Measurements from ENCODE around the gene CAPZA1. TPM values are rescaled to one million over a fixed set of nuclear protein-coding genes. Genes with fewer than 3 reads are reported as not detected.

The CAPZA1 gene
- 159 and 180 TPM in 2 replicates for total RNA-seq

DNA sequence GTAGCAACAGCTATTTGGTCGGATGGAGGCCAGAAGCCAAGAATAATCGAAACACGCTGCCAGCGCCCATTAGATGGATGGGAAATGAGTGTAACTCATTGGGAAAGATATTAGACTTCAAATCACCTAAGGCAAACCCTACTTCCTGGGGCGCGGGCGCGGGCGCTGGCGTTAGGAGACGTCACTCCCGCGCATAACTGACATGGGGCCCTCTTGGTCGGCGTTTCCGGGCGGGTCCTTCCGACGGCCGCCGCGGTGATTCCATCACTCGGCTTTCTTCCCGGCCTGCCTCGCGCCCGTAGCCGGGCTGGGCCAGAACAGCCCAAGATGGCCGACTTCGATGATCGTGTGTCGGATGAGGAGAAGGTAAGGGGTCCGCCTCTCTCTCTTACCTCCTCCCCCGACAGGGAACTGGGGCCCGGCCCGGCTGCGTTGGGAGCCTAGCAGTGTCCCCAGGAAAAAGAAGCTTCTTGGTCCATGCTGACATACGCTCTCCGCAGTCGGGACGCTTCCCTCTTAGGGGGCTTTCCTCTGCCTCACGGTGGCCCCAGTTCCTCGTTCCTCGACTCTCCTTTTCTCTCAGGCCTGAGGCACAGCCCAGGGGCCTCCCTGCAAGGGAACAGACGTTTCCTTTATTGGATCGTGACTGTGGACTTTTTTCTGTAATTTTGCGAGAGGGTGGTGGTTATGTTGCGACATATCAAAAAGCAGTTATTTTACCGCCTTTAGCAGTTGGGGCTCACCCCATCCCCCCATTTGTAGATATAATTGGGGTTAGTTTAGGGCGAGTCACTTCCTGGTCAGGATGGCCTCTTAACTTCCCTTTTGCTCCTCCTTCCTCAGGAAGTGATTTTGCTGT is at the start of gene CAPZA1:
TSS of gene CAPZA1 (plus strand) at position 315 of the 859 bp plus-strand sequence. CDS start at position 328, 13 bp downstream.
- H4K20me1 ChIP-seq (ENCODE audit: insufficient read depth, low read length) = peaks cover 13% of the 10 kb centered on the region
- peak within 1 kb of the TSS; percentile 98 for H3K27ac ChIP-seq (ENCODE audit: low read depth, low read length)
- TF ChIP-seq, protein P1, sequence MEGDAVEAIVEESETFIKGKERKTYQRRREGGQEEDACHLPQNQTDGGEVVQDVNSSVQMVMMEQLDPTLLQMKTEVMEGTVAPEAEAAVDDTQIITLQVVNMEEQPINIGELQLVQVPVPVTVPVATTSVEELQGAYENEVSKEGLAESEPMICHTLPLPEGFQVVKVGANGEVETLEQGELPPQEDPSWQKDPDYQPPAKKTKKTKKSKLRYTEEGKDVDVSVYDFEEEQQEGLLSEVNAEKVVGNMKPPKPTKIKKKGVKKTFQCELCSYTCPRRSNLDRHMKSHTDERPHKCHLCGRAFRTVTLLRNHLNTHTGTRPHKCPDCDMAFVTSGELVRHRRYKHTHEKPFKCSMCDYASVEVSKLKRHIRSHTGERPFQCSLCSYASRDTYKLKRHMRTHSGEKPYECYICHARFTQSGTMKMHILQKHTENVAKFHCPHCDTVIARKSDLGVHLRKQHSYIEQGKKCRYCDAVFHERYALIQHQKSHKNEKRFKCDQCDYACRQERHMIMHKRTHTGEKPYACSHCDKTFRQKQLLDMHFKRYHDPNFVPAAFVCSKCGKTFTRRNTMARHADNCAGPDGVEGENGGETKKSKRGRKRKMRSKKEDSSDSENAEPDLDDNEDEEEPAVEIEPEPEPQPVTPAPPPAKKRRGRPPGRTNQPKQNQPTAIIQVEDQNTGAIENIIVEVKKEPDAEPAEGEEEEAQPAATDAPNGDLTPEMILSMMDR (IDR thresholded peaks at IDR 0.05; ENCODE audit: extremely low read depth, low read depth, low read length) = no peak
- peak within 1 kb of the TSS; percentile 95 for H2AFZ ChIP-seq (ENCODE audit: low read length)
- peak within 1 kb of the TSS; percentile 94 for H3K4me2 ChIP-seq (ENCODE audit: insufficient read depth, low read length)
- peaks cover 31% of the 10 kb centered on the region for H3K4me1 ChIP-seq (ENCODE audit: insufficient read depth, low read length)
- DNase-seq (ENCODE audit: insufficient read length, low spot score, missing footprints) = peak; percentile 95
- H3K9me3 ChIP-seq (ENCODE audit: low read depth, low read length) = no peaks in the 10 kb centered on the region
- H3K27me3 ChIP-seq (ENCODE audit: insufficient read depth, low read length) = no peaks in the 10 kb centered on the region
- H3K79me2 ChIP-seq (ENCODE audit: insufficient read depth, low read length) = peaks cover 95% of the 10 kb centered on the region
- peak within 1 kb of the TSS; percentile 100 for H3K4me3 ChIP-seq (ENCODE audit: insufficient read depth, low read length)
- peaks cover 8% of the 10 kb centered on the region for H3K36me3 ChIP-seq (ENCODE audit: insufficient read depth, low read length)

DNA sequence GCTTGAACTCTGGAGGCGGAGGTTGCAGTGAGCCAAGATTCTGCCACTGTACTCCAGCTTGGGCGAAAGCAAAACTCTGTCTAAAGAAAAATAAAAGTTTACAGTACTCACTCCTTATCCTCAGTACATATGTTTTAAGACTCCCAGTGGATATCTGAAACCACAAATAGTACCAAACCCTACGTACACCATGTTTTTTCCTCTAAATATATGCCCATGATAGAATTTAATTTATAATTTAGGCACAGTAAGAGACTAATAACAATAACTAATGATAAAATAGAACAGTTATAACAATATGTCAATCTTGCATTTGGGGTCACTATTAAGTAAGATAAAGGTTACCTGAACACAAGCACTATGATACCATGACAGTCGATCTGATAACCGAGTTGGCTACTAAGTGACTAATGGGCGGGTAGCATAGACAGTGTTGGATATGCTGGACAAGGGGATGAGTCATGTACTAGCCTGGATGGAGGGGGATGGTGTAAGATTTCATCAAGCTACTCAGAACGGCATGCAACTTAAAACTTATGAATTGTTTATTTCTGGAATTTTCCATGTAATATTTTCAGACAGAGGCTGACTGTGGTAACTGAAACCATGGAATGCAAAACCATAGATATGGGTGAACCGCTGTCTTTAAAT is 44.4 kb upstream of the CAPZA1 start:
- H3K27me3 ChIP-seq (ENCODE audit: insufficient read depth, low read length) = no peaks in the 10 kb centered on the region
- no peak overlapping the region for H2AFZ ChIP-seq (ENCODE audit: low read length)
- no peak overlapping the region for H3K4me3 ChIP-seq (ENCODE audit: insufficient read depth, low read length)
- H3K9me3 ChIP-seq (ENCODE audit: low read depth, low read length) = no peaks in the 10 kb centered on the region
- H4K20me1 ChIP-seq (ENCODE audit: insufficient read depth, low read length) = no peaks in the 10 kb centered on the region
- peak; percentile 47 for DNase-seq (ENCODE audit: insufficient read length, low spot score, missing footprints)
- no peaks in the 10 kb centered on the region for H3K79me2 ChIP-seq (ENCODE audit: insufficient read depth, low read length)
- peaks cover 14% of the 10 kb centered on the region for H3K4me1 ChIP-seq (ENCODE audit: insufficient read depth, low read length)
- TF ChIP-seq, protein P1 (IDR thresholded peaks at IDR 0.05; ENCODE audit: extremely low read depth, low read depth, low read length) = no peak
- peak overlapping the region; percentile 8 for H3K4me2 ChIP-seq (ENCODE audit: insufficient read depth, low read length)
- H3K36me3 ChIP-seq (ENCODE audit: insufficient read depth, low read length) = peaks cover 30% of the 10 kb centered on the region
- H3K27ac ChIP-seq (ENCODE audit: low read depth, low read length) = peak overlapping the region; percentile 56

DNA sequence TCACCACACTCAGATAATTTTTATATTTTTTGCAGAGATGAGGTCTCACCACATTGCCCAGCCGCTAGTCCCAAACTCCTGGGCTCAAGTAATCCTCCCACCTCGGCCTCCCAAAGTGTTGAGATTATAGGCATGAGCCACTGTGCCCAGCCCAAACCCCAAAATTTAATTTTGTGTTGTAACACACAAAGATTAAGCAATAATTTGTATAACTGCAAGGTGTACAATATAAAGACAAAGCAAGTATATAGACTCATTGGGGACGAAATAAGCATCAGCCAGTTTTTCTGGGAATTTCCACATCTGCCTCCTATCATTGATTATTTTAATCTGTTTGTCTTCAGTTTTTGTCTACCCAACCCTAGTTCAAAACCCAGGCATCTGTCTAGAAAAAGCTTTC is 43.4 kb upstream of the CAPZA1 start:
- H3K4me1 ChIP-seq (ENCODE audit: insufficient read depth, low read length) = peaks cover 14% of the 10 kb centered on the region
- no peaks in the 10 kb centered on the region for H4K20me1 ChIP-seq (ENCODE audit: insufficient read depth, low read length)
- H3K79me2 ChIP-seq (ENCODE audit: insufficient read depth, low read length) = no peaks in the 10 kb centered on the region
- H3K4me2 ChIP-seq (ENCODE audit: insufficient read depth, low read length) = no peak overlapping the region
- no peak overlapping the region for H3K4me3 ChIP-seq (ENCODE audit: insufficient read depth, low read length)
- no peaks in the 10 kb centered on the region for H3K27me3 ChIP-seq (ENCODE audit: insufficient read depth, low read length)
- H2AFZ ChIP-seq (ENCODE audit: low read length) = no peak overlapping the region
- TF ChIP-seq, protein P1 (IDR thresholded peaks at IDR 0.05; ENCODE audit: extremely low read depth, low read depth, low read length) = no peak
- peaks cover 30% of the 10 kb centered on the region for H3K36me3 ChIP-seq (ENCODE audit: insufficient read depth, low read length)
- H3K27ac ChIP-seq (ENCODE audit: low read depth, low read length) = peak overlapping the region; percentile 56
- H3K9me3 ChIP-seq (ENCODE audit: low read depth, low read length) = no peaks in the 10 kb centered on the region
- no peak for DNase-seq (ENCODE audit: insufficient read length, low spot score, missing footprints)

All from osteoblast (primary cell).